Esophagus squamous epithelium (tissue), 5 donors: Measurements from ENCODE around the gene SPSB4. TPM values are rescaled to one million over a fixed set of nuclear protein-coding genes. Genes with fewer than 3 reads are reported as not detected.

Experiments
- DNase-seq: peaks from one replicate; lab custom pipeline; 2025; lab: John Stamatoyannopoulos, UW
- H3K27ac ChIP-seq, 4 donors: fragments of 200-600 bp; sonication (generic); one replicate each; pipeline ENCODE4 v1.5.1; 2016 to 2019; ENCODE audit warnings: mild to moderate bottlenecking in 1 of 4
- H3K27me3 ChIP-seq, 4 donors: fragments of 200-600 bp; sonication (generic); 1 replicate in 3 of 4; 2 replicates in 1 of 4; pipeline versions ENCODE4 v1.5.1 to v1.6.0; 2017 to 2021; ENCODE audit warnings: antibody characterized with exemption in 1 of 4
- H3K36me3 ChIP-seq, 3 donors: fragments of 200-600 bp; sonication (generic); one replicate each; pipeline ENCODE4 v1.5.1; 2016 to 2019
- H3K4me1 ChIP-seq, 3 donors: fragments of 200-600 bp; sonication (generic); one replicate each; pipeline ENCODE4 v1.5.1; 2017 to 2019
- H3K4me3 ChIP-seq, 4 donors: fragments of 200-600 bp; sonication (generic); 1 replicate in 3 of 4; 2 replicates in 1 of 4; pipeline ENCODE4 v1.5.1; 2016 to 2019; ENCODE audit warnings: mild to moderate bottlenecking in 2 of 4, moderate library complexity in 1 of 4
- H3K9me3 ChIP-seq, 3 donors: fragments of 200-600 bp; sonication (generic); one replicate each; pipeline ENCODE4 v1.5.1; 2016 to 2019
- POLR2A ChIP-seq, 4 donors: fragments of 450-650 bp; IDR thresholded peaks; one replicate each; pipeline ENCODE4 v1.6.1; 2017; ENCODE audit warnings: antibody characterized with exemption in 4 of 4, mild to moderate bottlenecking in 4 of 4, moderate library complexity in 3 of 4
- WGBS, 2 donors: methylation state at CpG; one replicate each; pipeline ENCODE4 v1.1.5; 2018; 5-methylcytosine and 5-hydroxymethylcytosine counted together
- intact Hi-C: fragments of 100-400 bp; cut with DNase I; formaldehyde crosslinking; loops from one replicate; pipeline ENCODE4 v1.15.0; 2022
- total RNA-seq, 4 donors: library from RNA; depleted of rRNA; stranded (reverse); fragments of >200 nt; gene quantifications; one replicate each; pipeline ENCODE4 v1.1.0, GENCODE V29; 2016
- TF ChIP-seq, protein P1 (sequence below), 6 experiments: fragments of 450-650 bp in 4 of 6; fragments of 200-600 bp in 2 of 6; sonication (generic) in 2 of 6; IDR thresholded peaks; one replicate each; pipeline ENCODE4 v1.5.1; 2016 to 2019; ENCODE audit warnings: antibody characterized with exemption in 6 of 6, mild to moderate bottlenecking in 4 of 6, moderate library complexity in 4 of 6
- donor health status: DM: yes; HTN: yes; CAD: no.

Gene SPSB4
- total RNA-seq, 4 donors from 2014 or later: not detected

DNA sequence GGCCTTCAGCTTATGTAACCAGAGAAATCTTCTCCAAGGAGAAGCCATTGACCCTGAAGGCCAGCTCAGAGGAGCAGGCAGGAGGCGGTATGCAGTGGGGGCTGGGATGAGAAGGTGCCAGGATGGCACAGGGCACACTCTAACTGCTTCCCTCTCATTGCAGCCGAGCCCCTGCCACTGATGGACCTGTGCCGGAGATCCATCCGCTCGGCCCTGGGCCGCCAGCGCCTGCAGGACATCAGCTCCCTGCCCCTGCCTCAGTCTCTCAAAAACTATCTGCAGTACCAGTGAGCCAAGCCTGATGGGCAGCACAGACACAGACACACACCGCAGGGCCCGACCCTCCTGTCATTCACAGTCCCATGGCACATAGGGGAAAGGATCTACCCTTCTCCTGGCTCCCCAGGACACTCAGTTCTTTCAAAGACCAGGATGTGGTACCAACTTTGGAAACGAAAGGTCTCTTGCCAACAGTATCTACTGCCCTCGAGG, 95.9 kb downstream of the SPSB4 start:
- H3K4me1 ChIP-seq: no peaks in the 10 kb centered on the region
- no peak overlapping the region for H3K27ac ChIP-seq
- no peaks in the 10 kb centered on the region for H3K9me3 ChIP-seq
- no peak overlapping the region for H3K4me3 ChIP-seq
- H3K27me3 ChIP-seq: peaks cover 0 to 5% (median 0%) of the 10 kb centered on the region in 4 donors
- no peak for DNase-seq
- WGBS, 2 donors: 83 to 84% methylated on average over 1 to 6 of the region's 11 CpGs
- no peak for TF ChIP-seq POLR2A (IDR thresholded peaks at IDR 0.05)
- TF ChIP-seq, protein P1, sequence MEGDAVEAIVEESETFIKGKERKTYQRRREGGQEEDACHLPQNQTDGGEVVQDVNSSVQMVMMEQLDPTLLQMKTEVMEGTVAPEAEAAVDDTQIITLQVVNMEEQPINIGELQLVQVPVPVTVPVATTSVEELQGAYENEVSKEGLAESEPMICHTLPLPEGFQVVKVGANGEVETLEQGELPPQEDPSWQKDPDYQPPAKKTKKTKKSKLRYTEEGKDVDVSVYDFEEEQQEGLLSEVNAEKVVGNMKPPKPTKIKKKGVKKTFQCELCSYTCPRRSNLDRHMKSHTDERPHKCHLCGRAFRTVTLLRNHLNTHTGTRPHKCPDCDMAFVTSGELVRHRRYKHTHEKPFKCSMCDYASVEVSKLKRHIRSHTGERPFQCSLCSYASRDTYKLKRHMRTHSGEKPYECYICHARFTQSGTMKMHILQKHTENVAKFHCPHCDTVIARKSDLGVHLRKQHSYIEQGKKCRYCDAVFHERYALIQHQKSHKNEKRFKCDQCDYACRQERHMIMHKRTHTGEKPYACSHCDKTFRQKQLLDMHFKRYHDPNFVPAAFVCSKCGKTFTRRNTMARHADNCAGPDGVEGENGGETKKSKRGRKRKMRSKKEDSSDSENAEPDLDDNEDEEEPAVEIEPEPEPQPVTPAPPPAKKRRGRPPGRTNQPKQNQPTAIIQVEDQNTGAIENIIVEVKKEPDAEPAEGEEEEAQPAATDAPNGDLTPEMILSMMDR (IDR thresholded peaks at IDR 0.05): no peak
- intact Hi-C loops: no loop called here
- no peaks in the 10 kb centered on the region for H3K36me3 ChIP-seq

DNA sequence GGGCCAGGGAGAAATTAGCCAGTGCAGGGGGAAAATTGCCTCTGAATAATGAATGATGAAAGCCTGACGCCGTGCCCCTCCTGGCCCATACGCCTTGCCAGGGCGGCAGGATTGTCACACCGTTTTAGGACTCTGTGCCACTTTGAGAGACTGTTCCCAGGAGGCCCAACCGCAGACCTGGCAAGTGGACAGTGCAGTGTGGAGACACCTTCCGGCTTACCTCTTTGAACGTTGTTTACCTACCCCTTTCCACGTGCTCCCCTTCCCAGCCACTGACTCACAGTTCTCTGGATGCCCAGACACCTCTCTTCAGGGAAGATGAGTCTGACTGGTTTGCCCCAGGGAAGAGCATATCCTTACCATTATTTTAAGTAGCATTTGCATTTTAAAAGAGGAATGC, 96.5 kb downstream of the SPSB4 start:
- TF ChIP-seq POLR2A (IDR thresholded peaks at IDR 0.05): no peak
- TF ChIP-seq, protein P1 (IDR thresholded peaks at IDR 0.05): no peak
- Histone ChIP-seq H3K36me3 (no peaks in the 10 kb centered on the region), H3K4me1 (no peaks in the 10 kb centered on the region), H3K27me3 (peaks cover 0 to 5% (median 0%) of the 10 kb centered on the region in 4 donors), H3K9me3 (no peaks in the 10 kb centered on the region), H3K27ac (no peak overlapping the region), H3K4me3 (no peak overlapping the region)
- no peak for DNase-seq
- intact Hi-C loops: no loop called here
- 71 to 76% methylated on average over 9 of the region's 9 CpGs for WGBS, 2 donors

DNA sequence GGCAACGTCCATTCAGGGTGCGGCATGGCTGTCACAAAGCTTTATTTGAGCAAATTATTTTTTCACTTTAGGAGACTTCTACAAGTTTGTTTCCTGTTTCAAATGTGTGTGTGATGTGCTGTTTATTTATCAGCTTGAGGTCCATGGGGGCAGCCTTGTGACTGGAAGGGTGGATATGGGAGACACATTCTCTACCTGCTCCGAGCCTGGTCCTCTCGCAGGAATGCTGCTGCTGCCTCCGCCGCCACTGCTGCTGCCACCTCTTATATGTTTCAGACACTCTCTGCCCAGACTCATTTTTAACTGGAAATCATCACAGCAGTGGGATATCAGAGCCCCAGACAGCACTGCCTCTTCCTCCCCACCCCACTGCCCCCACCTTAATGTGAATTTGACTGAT, 97.0 kb downstream of the SPSB4 start:
- intact Hi-C loops: no loop called here
- no peak for DNase-seq

DNA sequence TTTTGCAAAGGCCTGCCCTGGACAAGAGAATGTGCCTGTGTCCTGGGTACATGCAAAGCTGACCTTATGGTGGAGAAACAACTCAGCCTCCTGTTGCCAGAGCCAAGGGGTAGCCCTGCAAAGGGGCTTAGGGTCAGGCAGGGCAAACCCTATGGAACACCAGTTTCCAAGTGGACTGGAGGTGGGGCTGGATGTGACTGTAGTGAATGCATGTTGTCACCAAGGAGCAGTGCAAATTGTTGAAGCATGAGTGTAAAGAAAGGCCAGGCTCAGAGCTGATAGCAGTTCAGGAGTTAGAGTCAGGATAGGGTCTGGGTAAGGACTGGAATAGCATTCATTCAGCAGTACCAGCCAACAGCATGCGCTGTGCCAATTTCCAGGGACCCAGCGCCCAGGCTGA, 97.6 kb downstream of the SPSB4 start:
- Histone ChIP-seq H3K36me3 (no peaks in the 10 kb centered on the region), H3K27me3 (peaks cover 0 to 5% (median 0%) of the 10 kb centered on the region in 4 donors), H3K4me1 (no peaks in the 10 kb centered on the region), H3K27ac (no peak overlapping the region), H3K4me3 (no peak overlapping the region), H3K9me3 (no peaks in the 10 kb centered on the region)
- 75 to 85% methylated on average over 2 of the region's 2 CpGs for WGBS, 2 donors
- no peak for TF ChIP-seq POLR2A (IDR thresholded peaks at IDR 0.05)
- intact Hi-C loops: no loop called here
- no peak for DNase-seq

More for the DNA sequence above, 97.0 kb downstream of the SPSB4 start:
- Histone ChIP-seq H3K27me3 (peaks cover 0 to 5% (median 0%) of the 10 kb centered on the region in 4 donors), H3K36me3 (no peaks in the 10 kb centered on the region), H3K9me3 (no peaks in the 10 kb centered on the region), H3K4me1 (no peaks in the 10 kb centered on the region), H3K4me3 (no peak overlapping the region), H3K27ac (no peak overlapping the region)
- 77 to 85% methylated on average over 6 of the region's 6 CpGs for WGBS, 2 donors
- TF ChIP-seq, protein P1 (IDR thresholded peaks at IDR 0.05): no peak

DNA sequence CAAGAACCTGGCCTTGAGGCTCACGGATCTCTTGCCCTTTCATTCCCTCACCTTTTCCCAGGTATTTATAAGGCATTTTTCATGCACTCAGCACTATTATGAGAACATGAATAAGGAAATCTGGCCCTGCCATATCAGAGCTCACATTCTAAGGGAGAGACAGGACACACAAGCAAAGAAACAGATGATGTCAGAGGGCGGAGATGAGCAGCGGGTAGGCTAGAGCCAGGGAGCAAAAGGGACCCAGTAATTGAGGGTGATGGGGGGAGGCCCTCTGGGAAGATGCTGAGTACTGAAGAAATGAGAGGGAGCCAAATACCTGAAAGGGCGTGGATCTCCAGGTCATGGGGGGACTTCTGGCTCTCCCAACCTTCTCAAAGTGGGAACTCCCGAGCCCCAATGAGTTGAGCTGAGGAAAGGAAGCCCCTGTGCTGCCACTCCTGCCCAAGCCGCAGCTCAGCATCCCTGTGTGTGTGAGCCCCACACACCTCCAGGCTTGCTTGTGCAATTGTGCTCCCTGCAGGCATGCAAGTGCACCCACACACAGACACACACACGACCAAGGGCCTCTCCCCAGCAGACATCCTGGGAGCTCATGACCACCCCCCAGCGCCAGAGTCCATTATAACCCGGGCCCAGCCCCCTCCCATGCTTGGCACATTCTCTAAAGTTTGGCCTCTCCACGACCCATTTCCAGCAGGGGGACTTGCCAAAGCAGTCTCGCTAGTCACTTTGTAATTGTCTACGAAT, 99.1 kb downstream of the SPSB4 start:
- DNase-seq: no peak
- no peak overlapping the region for H3K4me3 ChIP-seq
- TF ChIP-seq, protein P1 (IDR thresholded peaks at IDR 0.05): no peak
- intact Hi-C loops: no loop called here
- 68 to 69% methylated on average over 12 of the region's 12 CpGs for WGBS, 2 donors
- no peaks in the 10 kb centered on the region for H3K36me3 ChIP-seq
- H3K9me3 ChIP-seq: no peaks in the 10 kb centered on the region
- no peak overlapping the region for H3K27ac ChIP-seq
- no peaks in the 10 kb centered on the region for H3K4me1 ChIP-seq
- peaks cover 0 to 5% (median 0%) of the 10 kb centered on the region in 4 donors for H3K27me3 ChIP-seq
